HG03066 (cell line): ENCODE results near the gene IQCF6.
"Not testable (repeated sequence)": the region's sequence is repeated elsewhere in the genome, so short reads cannot be mapped to it uniquely, and the experiment has no call there.

ENCODE experiments used
- ATAC-seq: cut with Tn5 transposase; IDR thresholded peaks from one replicate; pipeline ENCODE4 v1.9.1; 2021; ENCODE audit warnings: low read depth; ENCODE audit not compliant: unreplicated experiment

The IQCF6 gene

GRCh38 chr3:51779137-51779536, at the start of gene IQCF6:
TSS of gene IQCF6 (minus strand) at chr3:51779237. CDS start at chr3:51779224, 13 bp downstream.
- ATAC-seq: no peak

GRCh38 chr3:51828297-51828696, 49.3 kb upstream of the IQCF6 start:
- ATAC-seq: no peak

- no peak for ATAC-seq
These were observed 40.8 kb upstream of the IQCF6 start for GRCh38 chr3:51819709-51820406.

GRCh38 chr3:51819151-51819550, 40.1 kb upstream of the IQCF6 start:
- ATAC-seq: no peak

GRCh38 chr3:51817375-51817774, 38.3 kb upstream of the IQCF6 start:
- ATAC-seq: no peak

GRCh38 chr3:51816723-51817122, 37.7 kb upstream of the IQCF6 start:
- no peak for ATAC-seq

GRCh38 chr3:51815614-51816013, 36.6 kb upstream of the IQCF6 start:
- ATAC-seq: no peak

GRCh38 chr3:51814034-51814433, 35.0 kb upstream of the IQCF6 start:
- ATAC-seq: no peak

- no peak for ATAC-seq
These were observed 34.5 kb upstream of the IQCF6 start for GRCh38 chr3:51813539-51813938.

GRCh38 chr3:51808934-51809333, 29.9 kb upstream of the IQCF6 start:
- no peak for ATAC-seq

- ATAC-seq: no peak
These were observed 23.2 kb upstream of the IQCF6 start for GRCh38 chr3:51802106-51802703.

- no peak for ATAC-seq
These were observed 21.7 kb upstream of the IQCF6 start for GRCh38 chr3:51800750-51801125.

- ATAC-seq: no peak
These were observed 21.1 kb upstream of the IQCF6 start for GRCh38 chr3:51799879-51800749.

GRCh38 chr3:51798411-51798963, 19.4 kb upstream of the IQCF6 start:
- ATAC-seq: no peak

- ATAC-seq: no peak
These were observed 17.8 kb upstream of the IQCF6 start for GRCh38 chr3:51796854-51797253.

GRCh38 chr3:51794206-51794605, 15.2 kb upstream of the IQCF6 start:
- ATAC-seq: no peak

- no peak for ATAC-seq
These were observed 13.2 kb upstream of the IQCF6 start for GRCh38 chr3:51792206-51792605.

- ATAC-seq: no peak
These were observed 10.4 kb upstream of the IQCF6 start for GRCh38 chr3:51789437-51789836.

GRCh38 chr3:51787576-51787975, 8.5 kb upstream of the IQCF6 start:
- not testable (repeated sequence) for ATAC-seq

GRCh38 chr3:51786267-51786666, 7.2 kb upstream of the IQCF6 start:
- no peak for ATAC-seq

- ATAC-seq: no peak
These were observed 483 bp downstream of the IQCF6 start for GRCh38 chr3:51778554-51778953.
